Caco-2 (cell line): ENCODE measurements around the gene COPS7A. TPM values are rescaled to one million over a fixed set of nuclear protein-coding genes. Genes with fewer than 3 reads are reported as not detected.

Source experiments
- BruUV-seq: library from RNA; stranded (reverse); fragments of 400-500 nt; replicated peaks from 2 replicates; lab custom pipeline; 2021; lab: Mats Ljungman, UMichigan
- CTCF ChIA-PET: fragments of 300-600 bp; sonication (Branson Sonifier 250); formaldehyde crosslinking; loops from one replicate; lab custom pipeline; 2022; ENCODE audit warnings: antibody characterized with exemption; lab: Charles Lee
- POLR2A ChIA-PET: fragments of 300-600 bp; sonication (Branson Sonifier 250); formaldehyde crosslinking; loops from one replicate; lab custom pipeline; 2022; ENCODE audit warnings: antibody characterized with exemption; lab: Charles Lee
- DNase-seq, 2 experiments: peaks; one replicate each; pipeline versions ENCODE4 v3.0.0 to v3.0.0-alpha.2; 2020 to 2022
- H3K27me3 ChIP-seq: replicated peaks from 2 replicates; pipeline ENCODE4 v1.6.0; 2011; ENCODE audit warnings: low read length; ENCODE audit not compliant: control insufficient read depth, insufficient read depth
- H3K36me3 ChIP-seq: 2 replicates; pipeline ENCODE4 v1.5.1; 2011; ENCODE audit warnings: low read length; ENCODE audit not compliant: control insufficient read depth, insufficient read depth
- H3K4me1 ChIP-seq: fragments of 250-450 bp; sonication (Bioruptor Pico); 2 replicates; pipeline ENCODE4 v1.5.1; 2020; ENCODE audit warnings: mild to moderate bottlenecking
- H3K4me3 ChIP-seq: 2 replicates; pipeline ENCODE4 v1.5.1; 2011; ENCODE audit warnings: low read depth, mild to moderate bottlenecking, control low read depth, low read length
- H3K9me3 ChIP-seq: fragments of 250-450 bp; sonication (Bioruptor Pico); 2 replicates; pipeline ENCODE4 v1.5.1; 2020; ENCODE audit warnings: mild to moderate bottlenecking, moderate library complexity
- H3K27ac Mint-ChIP-seq: one replicate; pipeline ENCODE4 v1.8.0; 2022; ENCODE audit warnings: mixed read lengths; ENCODE audit not compliant: unreplicated experiment
- H3K27me3 Mint-ChIP-seq: one replicate; pipeline ENCODE4 v1.8.0; 2022; ENCODE audit warnings: mixed read lengths; ENCODE audit not compliant: insufficient read depth, unreplicated experiment
- H3K36me3 Mint-ChIP-seq: one replicate; pipeline ENCODE4 v1.8.0; 2022; ENCODE audit warnings: mild to moderate bottlenecking, mixed read lengths; ENCODE audit not compliant: insufficient read depth, unreplicated experiment
- H3K4me1 Mint-ChIP-seq: one replicate; pipeline ENCODE4 v1.8.0; 2022; ENCODE audit warnings: low read depth, mixed read lengths; ENCODE audit not compliant: unreplicated experiment
- H3K4me3 Mint-ChIP-seq: one replicate; pipeline ENCODE4 v1.8.0; 2022; ENCODE audit warnings: mild to moderate bottlenecking, moderate library complexity, mixed read lengths; ENCODE audit not compliant: unreplicated experiment
- H3K9me3 Mint-ChIP-seq: one replicate; pipeline ENCODE4 v1.8.0; 2022; ENCODE audit warnings: mixed read lengths; ENCODE audit not compliant: unreplicated experiment
- intact Hi-C: fragments of 100-400 bp; cut with micrococcal nuclease; formaldehyde crosslinking; loops from one replicate; pipeline ENCODE4 v1.10.0; 2022; ENCODE audit not compliant: unreplicated experiment
- total RNA-seq: library from RNA; stranded (reverse); gene quantifications from 2 replicates; pipeline ENCODE4 v1.2.3, GENCODE V29; 2022
- TF ChIP-seq, protein P1 (sequence below), 2 experiments: fragments of 200-600 bp in 1 of 2; IDR thresholded peaks; 1 replicate in 1 of 2; 2 replicates in 1 of 2; pipeline versions ENCODE4 v1.5.1 to v1.8.0; 2011 to 2022; ENCODE audit warnings: antibody characterized with exemption in 1 of 2, control low read depth in 1 of 2, inconsistent platforms in 1 of 2, low read depth in 1 of 2, low read length in 1 of 2, mild to moderate bottlenecking in 1 of 2, moderate library complexity in 1 of 2; ENCODE audit not compliant: insufficient read depth in 1 of 2, severe bottlenecking in 1 of 2, unreplicated experiment in 1 of 2

The COPS7A gene
- total RNA-seq, 1 experiment from 2014 or later = 56.8 TPM

DNA sequence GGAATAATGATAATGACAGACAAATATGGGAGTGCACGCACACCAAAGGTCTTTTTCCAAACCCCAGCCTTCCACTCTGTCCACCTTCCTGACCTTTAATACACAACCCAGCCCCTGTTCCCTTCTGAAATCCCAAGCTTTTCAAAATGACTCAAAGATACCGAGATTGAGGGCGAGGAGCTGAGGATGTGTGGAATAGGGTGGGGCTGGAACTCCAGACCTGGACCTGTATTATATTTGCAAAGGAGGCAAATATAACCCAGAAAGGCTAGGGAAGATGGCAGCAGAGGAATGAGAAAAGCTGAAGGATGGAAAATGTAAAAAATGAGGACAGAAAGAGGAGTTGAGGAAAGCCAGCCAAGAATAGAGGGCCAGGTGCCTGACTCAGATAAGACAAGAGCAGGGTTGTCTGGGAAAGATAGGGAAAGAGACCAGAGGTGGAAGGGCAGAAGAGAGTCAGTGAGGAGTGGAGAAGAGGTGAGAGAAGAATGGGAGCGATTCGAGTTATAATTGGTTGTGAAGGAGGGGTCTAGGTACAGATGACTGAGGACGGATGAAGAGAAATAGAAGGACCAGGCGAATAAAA, 41.3 kb downstream of the COPS7A start:
- peaks cover 48% of the 10 kb centered on the region for H3K4me1 ChIP-seq
- peak overlapping the region; percentile 87 for H3K4me3 ChIP-seq
- H3K4me3 Mint-ChIP-seq = peak overlapping the region; percentile 71
- no peaks in the 10 kb centered on the region for H3K9me3 Mint-ChIP-seq
- H3K4me1 Mint-ChIP-seq = peaks cover 48% of the 10 kb centered on the region
- no peaks in the 10 kb centered on the region for H3K27me3 Mint-ChIP-seq
- CTCF ChIA-PET = interaction anchor here (3.1 kb wide), 1 partner anchor 11 kb away, joined by 135 read pairs; the partner anchor contains the start of gene MLF2
- no peaks in the 10 kb centered on the region for H3K9me3 ChIP-seq
- H3K36me3 ChIP-seq = no peaks in the 10 kb centered on the region
- peaks cover 25% of the 10 kb centered on the region for H3K36me3 Mint-ChIP-seq
- DNase-seq = no peak
- intact Hi-C loops = no loop called here
- H3K27me3 ChIP-seq = no peaks in the 10 kb centered on the region
- TF ChIP-seq, protein P1, sequence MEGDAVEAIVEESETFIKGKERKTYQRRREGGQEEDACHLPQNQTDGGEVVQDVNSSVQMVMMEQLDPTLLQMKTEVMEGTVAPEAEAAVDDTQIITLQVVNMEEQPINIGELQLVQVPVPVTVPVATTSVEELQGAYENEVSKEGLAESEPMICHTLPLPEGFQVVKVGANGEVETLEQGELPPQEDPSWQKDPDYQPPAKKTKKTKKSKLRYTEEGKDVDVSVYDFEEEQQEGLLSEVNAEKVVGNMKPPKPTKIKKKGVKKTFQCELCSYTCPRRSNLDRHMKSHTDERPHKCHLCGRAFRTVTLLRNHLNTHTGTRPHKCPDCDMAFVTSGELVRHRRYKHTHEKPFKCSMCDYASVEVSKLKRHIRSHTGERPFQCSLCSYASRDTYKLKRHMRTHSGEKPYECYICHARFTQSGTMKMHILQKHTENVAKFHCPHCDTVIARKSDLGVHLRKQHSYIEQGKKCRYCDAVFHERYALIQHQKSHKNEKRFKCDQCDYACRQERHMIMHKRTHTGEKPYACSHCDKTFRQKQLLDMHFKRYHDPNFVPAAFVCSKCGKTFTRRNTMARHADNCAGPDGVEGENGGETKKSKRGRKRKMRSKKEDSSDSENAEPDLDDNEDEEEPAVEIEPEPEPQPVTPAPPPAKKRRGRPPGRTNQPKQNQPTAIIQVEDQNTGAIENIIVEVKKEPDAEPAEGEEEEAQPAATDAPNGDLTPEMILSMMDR (IDR thresholded peaks at IDR 0.05; ENCODE audit: insufficient read depth in 1 of 2, low read depth in 1 of 2, low read length in 1 of 2, severe bottlenecking in 1 of 2, unreplicated experiment in 1 of 2) = no peak
- peak overlapping the region; percentile 27 for H3K27ac Mint-ChIP-seq
- POLR2A ChIA-PET = interaction anchor here (1.1 to 3.2 kb wide), 3 partner anchors 12 to 87 kb away, joined by 3 to 42 read pairs (median 17); partner anchors contain the start of genes CDCA3, MLF2 and USP5
- no TSS peak for BruUV-seq

DNA sequence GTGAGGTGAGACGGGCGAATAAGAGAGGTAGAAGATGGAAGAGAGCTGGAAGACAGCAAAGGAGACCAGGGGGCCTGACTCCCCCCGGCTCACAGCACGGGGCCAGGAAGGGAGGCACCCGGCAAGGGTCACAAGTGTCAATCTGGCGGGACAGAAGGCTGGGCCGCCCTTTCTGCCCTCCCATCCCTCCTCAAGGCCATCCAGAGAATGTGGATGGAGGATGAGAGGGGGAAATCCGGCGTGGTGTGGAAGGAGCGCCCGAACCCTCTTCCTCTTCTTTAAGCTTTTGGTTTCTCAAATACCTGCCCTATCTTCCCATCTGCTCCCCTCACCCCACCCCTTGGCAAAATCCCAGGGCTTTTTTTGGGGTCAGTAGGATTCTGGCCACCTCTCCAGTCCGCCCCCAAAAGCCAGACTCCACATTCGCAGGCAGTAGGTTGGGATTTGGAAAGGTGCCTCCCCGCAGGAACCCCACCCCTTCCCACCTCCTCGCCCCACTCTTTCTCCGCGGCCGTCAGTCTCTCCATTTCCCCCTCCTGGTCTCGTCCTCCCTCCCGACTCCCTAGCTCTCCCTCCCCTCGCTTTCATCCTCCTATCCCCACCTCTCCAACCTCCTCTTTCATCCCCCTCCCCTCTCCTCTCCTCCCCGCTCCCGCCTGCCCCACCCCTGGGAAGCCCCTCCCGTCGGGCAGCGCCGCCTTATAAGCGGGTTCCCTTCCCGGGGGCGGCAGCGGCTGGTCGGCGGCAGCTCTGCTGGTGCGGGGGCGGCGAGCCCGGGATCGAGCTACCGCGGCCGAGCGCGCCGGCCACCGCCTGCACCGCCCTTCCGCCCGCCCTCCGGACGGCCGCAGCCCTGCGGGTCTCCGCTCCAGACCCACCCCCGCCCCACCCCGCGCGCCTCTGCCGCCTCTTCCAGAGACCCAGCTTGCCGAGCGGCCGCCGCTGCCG, 42.1 kb downstream of the COPS7A start, which contains the start of gene PTMS:
Gene PTMS, plus strand, starts transcription at position 730 of the 948 bp plus-strand sequence. CDS start 343 bp downstream, outside the sequence.
- BruUV-seq = TSS peak; percentile 18
- H3K9me3 Mint-ChIP-seq = no peaks in the 10 kb centered on the region
- TF ChIP-seq, protein P1 (IDR thresholded peaks at IDR 0.05; ENCODE audit: insufficient read depth in 1 of 2, low read depth in 1 of 2, low read length in 1 of 2, severe bottlenecking in 1 of 2, unreplicated experiment in 1 of 2) = no peak
- Histone ChIP-seq H3K27me3 (no peaks in the 10 kb centered on the region), H3K4me3 (peak within 1 kb of the TSS; percentile 87), H3K36me3 (0 out of 2 replicates have a peak, but pooled peaks cover 2% of the 10 kb centered on the region), H3K4me1 (peaks cover 44% of the 10 kb centered on the region), H3K9me3 (no peaks in the 10 kb centered on the region)
- POLR2A ChIA-PET = interaction anchor here (0.6 to 3.2 kb wide), 17 partner anchors 9 to 944 kb away, joined by 3 to 42 read pairs (median 5); partner anchors contain the start of genes CDCA3, COPS7A, GAPDH and GPR162
- intact Hi-C loops = loop anchor here (1.0 kb wide), 1 partner anchor 13 kb away; the partner anchor contains the start of gene MLF2
- DNase-seq = peak; percentile 90 to 92
- CTCF ChIA-PET = interaction anchor here (0.6 to 3.2 kb wide), 28 partner anchors 9 to 775 kb away, joined by 3 to 135 read pairs (median 6); partner anchors contain the start of genes CDCA3, COPS7A, GPR162 and LPCAT3
- H3K27ac Mint-ChIP-seq = peak within 1 kb of the TSS; percentile 84
- H3K4me1 Mint-ChIP-seq = peaks cover 45% of the 10 kb centered on the region
- H3K4me3 Mint-ChIP-seq = peak within 1 kb of the TSS; percentile 92
- peaks cover 25% of the 10 kb centered on the region for H3K36me3 Mint-ChIP-seq
- H3K27me3 Mint-ChIP-seq = no peaks in the 10 kb centered on the region
